Activated naive CD8-positive, alpha-beta T cell treated with anti-CD3 and anti-CD28 coated beads, Interleukin-2, amount 50 U/mL, for 16 hours (primary cell): ENCODE data around the gene ZNF581.

Source experiments
- DNase-seq: peaks from one replicate; pipeline ENCODE4 v3.0.0-alpha.2; 2020; ENCODE audit warnings: low read depth, low spot score

The ZNF581 gene, protein sequence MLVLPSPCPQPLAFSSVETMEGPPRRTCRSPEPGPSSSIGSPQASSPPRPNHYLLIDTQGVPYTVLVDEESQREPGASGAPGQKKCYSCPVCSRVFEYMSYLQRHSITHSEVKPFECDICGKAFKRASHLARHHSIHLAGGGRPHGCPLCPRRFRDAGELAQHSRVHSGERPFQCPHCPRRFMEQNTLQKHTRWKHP

DNA sequence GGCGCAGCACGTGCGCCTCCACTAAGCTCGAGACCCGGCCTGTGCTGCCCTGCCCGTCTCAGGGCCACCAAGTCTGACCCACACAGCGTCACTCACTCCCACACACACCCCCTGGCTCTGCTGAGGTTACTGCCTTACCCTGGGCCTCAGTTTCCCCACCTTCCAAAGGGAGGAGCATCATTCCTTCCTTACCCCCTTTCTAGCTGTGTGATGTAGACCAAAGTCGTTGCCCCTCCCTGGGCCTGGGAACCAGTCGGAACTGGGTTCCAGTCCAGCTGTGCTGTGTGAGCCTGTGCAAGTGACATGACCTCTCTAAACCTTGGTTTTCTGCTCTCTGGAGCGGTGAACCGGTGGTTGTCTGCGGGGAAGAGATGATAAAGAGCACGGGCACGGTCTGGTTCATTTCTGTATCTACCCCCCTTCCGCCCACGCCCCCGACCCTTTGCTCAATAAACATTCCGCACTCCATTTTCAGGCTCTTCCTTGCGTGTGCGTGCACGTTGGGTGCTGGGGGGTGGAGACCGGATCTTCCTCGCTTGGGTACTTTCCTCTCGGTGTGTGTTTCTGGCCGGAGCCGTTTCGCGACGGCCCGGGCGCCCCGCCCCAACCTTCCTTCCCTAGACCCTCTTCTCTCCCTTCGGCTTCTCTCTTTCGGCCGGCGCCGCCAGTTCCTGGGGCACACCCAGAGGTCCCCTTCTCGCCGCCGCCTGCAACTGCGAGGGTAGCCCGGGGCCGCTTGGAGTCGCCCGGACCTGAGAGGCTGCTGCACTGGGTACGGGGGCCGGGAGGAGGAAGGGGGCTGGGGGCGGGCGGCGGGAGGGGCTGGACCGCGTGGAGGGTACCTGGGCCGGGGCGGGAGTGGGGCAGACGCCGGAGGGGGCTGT, at the start of gene ZNF581:
ZNF581 (plus strand) TSS at position 647 of the 884 bp plus-strand sequence. CDS start 923 bp downstream, outside the sequence.
- DNase-seq, result peak; percentile 68

DNA sequence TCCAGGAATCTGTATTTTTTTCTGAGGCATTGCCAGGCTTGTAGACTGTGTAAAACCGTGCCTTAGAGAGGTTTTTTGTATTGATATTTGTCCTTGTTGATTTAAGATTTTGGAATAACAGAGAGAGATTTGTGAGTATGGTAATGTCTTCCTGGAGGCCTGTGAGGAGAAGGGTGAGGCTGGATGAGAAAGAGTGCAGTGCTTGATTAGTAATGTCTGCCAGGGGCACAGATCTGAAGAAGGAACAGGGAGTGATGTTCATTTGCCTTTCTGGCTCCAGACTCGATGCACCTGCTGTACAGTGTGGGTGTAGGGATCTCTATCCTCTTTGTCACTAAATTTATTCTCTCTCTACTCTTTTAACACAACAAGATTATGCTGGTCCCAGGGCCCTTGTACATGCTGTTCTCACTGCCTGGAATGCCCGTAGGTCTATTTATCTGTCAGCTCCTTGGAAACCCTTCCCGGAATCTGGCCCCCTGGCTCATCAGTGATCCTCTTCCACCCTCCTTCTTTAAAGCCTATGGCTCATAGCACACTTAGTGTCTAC, 48.4 kb upstream of the ZNF581 start:
- DNase-seq, result no peak

DNA sequence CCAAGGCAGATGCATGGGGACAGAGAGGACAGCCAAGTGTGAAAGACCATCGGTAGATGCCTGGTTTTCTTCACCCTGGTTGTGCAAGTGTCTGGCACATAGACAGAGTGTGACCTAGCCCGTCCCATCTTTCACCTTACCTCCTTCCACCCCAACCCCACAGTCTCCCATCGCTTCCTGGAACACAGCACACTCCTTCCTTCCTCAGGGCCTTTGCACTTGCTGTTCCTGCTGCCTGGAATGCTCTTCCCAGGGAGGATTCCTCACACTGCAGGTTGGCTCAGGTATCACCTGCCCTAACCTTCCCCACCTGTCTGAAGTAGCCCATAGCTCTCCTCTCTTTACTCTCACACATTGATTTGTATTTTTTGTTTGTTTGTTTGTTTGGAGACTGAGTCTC, 47.1 kb upstream of the ZNF581 start:
- no peak for DNase-seq

DNA sequence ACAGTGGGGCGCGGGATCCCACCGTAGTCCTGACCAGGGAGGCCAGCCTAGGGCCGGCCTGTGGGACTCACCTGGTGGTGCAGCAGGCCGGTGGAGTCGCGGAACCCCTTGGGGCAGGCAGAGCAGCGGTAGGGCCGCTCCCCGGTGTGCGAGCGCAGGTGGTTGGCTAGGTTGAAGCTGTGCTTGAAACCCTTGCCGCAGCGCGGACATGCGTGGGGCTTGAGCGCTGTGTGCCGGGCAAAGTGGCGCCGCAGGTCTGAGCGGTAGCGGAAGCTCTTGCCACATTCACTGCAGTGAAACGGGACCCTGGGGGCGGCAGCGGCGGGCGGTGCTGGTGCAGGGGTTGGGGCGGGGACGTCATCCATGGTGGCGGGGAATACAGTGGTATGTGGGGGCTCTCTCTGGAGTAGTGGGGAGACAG, 45.9 kb upstream of the ZNF581 start:
- DNase-seq, result no peak

DNA sequence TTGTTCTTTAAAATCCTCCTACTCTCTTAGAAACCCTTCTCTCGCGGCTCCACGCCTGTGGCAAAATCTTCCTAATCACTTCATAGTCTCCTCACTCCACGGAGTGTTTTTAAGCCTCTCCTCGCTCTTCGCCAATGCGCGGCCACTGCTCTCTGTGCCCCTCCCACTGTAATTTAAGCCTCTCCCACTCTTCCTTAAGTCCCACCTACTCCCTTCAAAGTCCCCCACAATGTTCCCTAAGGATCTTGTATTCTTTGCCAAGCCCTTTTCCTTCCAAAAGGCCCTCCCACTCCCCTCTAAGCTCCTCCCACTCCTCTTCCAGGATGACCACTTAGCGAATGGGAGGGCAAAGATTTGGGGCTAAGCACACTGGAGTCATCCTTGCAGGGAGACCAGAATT, 45.4 kb upstream of the ZNF581 start:
- no peak for DNase-seq

DNA sequence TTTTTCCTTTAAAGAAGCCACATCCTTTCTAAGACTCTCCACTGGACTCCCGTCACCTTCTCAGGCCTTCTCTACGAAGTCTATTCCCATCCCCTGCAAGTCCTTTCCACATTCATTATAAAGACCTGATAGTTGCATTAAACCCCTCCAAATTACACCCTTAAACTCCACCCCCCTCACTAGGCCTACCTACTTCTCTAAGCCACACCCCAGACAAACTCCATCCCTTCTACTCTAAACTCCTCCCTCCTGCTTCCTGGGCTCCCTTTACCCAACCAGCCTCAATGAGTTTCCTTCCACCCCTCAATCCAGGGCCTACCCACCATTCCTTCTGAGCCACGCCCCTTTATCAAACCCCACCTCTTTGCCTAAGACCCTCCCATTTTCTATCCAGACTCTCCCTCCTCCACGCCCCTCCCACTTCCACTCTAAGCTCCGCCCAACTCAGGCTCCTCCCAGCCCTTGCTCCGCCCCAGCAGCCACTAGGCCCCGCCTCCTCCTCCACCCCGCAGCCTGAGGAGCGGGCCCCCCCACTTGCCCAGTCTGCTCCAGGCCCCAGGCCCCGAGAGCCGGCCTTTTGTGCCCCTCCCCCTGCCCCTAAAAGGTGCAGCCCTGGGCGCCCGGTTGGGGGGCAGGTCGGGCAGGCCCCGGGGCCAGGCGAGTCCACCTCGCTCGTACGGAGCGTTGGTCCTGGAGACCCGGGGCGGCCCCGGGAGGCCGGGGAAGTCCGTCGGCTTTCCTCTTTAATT, 44.6 kb upstream of the ZNF581 start:
- peak; percentile 79 for DNase-seq

DNA sequence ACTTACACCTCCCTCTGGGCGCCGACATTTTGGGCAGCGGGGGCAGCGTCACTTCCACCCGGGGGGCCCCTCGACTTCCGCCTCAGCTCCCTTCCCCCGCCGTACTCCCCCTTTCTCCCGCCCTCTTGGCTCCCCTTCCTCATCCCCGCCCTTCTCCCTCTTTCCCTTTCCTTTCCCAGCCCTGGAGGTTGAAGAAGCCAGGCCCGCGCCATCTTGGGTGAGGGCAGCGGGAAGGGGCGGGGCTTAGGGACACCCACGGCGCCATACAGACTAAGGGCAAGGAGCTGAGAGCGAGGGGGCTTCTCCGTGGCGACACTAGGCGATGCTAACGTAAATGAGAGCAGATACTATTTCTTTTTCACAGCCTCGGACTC, 44.0 kb upstream of the ZNF581 start, which contains the start of gene FIZ1:
FIZ1 (minus strand) TSS at position 50 of the 374 bp plus-strand sequence. CDS start 1,652 bp downstream, outside the sequence.
- DNase-seq, result peak; percentile 92

DNA sequence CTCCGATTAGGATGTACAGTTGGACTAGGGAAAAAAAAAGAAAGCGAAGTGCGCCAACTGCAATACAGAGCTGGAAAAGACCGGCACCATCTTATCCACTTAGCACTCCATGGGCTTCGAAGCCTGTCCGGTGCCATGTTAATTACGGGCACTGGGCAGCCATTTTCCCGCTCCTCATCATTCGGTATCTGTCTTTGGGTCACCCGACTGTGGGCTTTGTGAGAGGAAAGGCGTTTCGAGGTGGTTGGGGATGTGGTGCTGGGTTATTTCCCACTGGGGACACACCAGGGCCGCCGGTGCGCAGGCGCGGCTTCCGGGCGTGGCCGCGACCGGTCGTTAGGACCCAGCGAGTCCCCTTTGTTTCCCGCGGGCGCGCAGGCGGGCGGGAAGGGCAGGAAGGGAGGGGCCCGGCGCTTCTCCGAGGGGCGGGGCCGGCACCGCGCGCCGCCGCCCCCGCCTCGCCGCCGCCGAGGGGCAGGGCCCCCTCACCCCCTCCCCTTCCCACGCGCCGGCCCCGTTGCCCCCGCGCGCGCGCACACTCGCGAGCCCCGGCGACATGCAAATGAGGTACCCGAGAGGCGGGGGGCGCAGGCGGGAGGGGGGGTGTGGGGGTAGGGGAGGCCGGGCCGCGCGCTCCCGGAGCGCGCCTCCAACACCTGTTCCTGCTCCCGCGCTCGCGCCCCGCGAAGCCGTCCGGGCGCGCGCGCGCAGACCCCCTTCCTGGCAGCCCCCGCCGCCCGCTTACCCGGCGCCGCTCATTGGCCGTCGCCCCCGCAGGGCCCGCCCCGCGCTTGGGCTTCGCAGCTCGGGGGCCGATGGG, 43.4 kb upstream of the ZNF581 start, which contains the start of gene ZNF524:
ZNF524 (plus strand) TSS at position 447 of the 820 bp plus-strand sequence. CDS start 1,825 bp downstream, outside the sequence.
- peak; percentile 61 for DNase-seq

DNA sequence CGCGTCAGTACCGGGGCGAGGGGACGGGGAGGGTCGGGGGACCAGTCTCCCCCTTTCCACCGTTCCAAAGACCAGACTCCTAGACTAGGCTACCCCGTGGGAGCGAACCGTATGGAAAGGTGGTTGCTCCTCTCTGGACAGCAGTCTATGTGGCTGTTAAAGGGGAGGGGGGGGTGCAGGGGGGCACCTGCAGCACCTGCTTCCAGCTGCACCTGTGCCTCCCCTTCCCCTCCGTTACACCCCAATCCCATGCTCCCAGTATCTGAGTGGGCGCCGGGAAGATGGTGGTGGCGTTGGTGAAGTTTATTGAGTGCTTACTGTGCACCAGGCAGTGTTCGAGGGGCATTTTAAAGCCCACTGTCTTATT, 42.8 kb upstream of the ZNF581 start:
- DNase-seq, result no peak

DNA sequence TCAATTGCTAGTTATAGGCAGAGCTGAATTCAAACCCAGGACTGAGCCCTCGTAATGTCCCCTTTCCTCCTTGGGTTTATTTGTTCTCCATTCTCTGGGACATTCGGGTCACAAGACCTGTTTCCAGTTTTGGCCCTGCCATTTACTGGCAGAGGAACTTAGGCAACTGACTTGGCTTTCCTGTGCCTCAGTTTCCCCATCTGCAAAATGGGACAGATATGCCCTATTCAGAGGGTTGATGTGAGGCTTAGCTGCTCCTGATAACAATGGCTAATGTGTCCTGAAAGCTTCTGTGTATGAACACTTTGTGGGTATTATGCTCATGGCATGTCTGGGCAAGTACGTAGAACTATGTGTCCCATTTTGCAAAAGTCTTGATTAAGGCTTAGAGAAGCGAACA, 42.4 kb upstream of the ZNF581 start:
- DNase-seq, result no peak

DNA sequence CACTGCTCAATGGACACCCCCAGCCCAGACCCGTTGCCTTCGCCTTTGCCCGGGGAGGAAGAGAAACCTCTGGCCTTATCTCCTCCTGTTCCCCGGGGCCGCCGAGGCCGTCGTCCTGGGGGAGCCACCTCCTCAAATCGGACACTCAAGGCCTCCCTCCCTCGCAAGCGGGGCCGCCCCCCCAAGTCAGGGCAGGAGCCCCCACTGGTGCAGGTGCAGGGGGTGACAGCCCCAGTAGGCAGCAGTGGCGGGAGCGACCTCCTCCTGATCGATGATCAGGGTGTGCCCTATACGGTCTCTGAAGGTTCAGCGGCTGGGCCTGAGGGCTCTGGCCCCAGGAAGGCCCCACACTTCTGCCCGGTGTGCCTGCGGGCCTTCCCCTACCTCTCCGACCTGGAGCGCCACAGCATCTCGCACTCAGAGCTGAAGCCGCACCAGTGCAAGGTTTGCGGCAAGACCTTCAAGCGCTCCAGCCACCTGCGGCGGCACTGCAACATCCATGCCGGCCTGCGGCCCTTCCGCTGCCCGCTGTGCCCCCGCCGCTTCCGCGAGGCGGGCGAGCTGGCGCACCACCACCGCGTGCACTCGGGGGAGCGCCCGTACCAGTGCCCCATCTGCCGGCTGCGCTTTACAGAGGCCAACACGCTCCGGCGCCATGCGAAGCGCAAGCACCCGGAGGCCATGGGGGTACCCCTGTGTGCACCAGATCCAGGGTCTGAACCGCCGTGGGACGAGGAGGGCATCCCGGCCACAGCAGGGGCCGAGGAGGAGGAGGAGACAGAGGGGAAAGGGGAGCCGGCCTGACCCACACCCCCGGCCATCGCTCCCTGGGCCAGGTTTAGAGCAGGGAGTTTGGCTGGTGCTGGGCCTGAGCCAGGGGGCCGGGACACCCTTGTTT, 41.1 kb upstream of the ZNF581 start:
- DNase-seq, result no peak

DNA sequence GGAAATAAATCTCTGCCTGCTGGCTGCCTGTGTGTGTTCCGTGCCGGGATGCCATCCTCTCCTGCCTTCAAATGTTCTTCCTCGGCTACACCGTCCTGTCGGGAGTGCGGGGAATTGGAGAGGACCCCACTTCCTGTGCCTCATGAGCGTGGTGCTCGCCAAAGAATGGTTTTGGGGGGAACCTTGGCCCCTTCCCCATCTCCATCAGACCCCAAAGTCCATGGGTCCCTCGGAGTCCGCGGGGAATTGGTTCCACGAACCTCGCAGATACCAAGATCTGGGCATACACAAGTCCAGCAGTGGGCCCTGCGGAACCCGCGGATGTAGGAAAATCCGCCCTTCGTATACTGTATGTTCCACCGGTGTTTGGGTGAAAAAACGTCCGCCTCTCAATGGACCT, 40.3 kb upstream of the ZNF581 start:
- DNase-seq, result no peak

DNA sequence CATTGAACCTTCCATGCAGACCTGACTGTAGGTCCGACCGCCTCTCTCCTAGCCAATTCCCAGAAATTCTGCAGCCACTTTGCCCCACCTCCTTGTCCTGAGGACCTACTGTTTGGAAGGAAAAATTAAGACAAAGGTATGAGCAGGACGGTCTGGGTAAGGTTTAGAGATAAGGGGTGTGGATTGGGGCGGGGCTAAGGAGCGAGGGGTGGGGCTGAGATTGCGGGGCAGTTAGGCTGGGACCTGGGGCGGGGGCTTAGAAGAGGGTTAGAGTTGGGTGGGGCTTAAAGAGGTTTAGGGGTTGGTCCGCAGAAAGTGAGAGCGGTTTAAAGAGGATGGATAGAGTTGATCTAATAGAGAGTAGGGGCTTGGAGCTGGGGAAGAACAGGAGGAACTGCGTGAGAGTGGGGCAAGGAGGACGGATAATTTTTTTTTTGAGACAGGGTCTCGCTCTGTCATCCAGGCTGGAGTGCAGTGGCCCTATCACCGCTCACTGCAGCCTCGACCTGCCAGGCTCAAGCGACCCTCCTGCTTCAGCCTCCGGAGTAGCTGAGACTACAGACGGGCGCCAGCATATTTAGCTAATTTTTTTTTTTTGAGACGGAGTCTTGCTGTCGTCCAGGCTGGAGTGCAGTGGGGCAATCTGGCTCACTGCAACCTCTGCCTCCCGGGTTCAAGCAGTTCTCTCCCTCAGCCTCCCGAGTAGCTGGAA, 39.7 kb upstream of the ZNF581 start:
- DNase-seq, result no peak

DNA sequence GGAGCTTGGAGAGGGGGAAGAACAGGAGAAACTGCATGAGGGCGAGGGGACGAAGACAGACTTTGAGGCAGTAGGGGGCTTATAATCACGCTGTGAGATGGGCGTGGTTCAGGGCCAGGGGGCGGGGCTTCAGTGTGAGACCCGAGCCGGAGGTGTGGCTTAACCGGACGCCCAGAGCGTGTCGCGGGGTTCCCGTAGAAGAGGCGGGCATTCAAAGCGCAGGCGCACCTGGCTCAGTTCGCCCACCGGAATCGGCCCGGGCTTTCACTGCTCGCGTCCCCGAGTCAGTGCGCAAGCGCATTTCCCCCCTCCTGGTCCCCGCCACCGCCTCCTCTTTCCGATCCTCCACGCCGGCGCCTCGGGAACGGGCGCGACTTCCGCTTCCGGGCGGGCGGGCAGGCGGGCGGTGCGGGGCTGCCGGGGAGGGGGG, 38.2 kb upstream of the ZNF581 start:
- DNase-seq, result peak; percentile 98

DNA sequence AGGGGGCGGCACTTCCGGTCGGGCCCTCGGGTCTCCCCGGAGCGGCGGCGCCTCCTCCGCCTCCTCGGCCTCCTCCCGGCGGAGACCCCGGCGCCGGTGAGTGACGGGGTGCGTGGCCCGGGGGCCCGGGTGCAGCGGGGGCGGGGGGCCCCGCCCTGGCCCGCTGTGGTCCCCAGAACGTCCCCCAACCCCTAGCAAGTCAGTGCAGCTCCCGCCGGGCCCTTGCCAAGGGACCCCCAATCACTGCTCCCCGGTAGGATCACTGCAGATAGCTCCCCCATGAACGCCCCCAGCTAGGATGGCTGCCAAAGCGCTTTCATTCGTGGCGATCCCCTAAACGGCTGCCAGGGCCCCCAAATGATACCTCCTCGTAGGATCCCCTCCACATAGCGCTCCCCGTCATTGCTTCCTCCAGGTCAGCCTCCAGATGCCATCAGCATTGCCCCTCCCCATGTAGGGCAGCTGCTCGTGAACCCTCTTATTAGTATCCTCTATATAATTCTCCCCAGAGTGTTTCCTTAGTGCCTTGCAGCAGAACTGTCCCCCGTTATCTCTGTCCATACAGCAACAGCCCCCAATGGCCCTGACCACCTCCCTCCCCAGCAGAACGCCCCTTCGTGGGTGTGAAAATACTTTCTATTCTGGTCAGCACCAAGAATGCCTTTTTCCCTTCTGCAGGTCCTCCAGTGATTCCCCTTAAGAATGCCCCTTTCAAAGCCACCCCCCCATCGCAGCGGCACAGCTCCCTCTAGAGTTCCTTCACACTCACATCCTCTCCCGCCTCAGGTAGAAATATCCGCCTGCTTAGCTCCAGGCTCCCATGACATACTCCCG, 37.6 kb upstream of the ZNF581 start, which contains the start of gene ZNF865:
ZNF865 (plus strand) TSS at position 11 of the 834 bp plus-strand sequence. CDS start 7,972 bp downstream, outside the sequence.
- DNase-seq, result no peak

DNA sequence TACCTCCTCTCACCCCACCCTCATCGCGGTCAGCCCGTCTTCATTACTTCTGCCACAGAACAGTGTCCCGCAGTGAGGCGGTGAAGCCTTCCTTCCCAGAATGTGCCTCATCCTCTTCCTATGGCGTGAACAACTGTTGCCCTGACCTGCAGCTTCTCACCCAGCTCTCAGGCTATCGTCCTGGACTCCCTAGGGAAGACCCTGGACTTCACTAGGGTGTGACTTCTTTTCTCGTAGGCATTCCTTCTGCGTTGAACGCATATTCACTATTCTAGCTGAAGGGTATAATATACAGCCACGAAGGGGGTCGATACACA, 37.0 kb upstream of the ZNF581 start:
- no peak for DNase-seq

DNA sequence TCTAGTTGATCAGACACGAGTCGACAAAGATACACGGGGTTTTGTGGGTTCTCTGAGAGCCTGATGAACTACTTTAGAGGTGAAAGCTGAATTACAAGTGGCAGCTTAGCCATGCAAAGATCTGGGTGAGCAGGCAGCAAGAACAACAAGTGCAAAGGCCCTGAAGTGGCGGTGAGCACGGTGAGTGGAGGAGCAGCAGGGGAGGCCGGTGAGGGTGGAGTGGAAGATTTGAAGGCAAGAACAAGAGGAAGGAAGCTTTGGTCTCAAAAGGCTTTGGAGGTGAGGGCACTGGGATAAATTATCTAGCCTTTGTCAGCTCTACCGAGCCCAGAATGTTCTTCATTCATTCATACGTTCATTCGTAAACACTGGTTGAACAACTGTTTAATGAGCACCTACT, 36.6 kb upstream of the ZNF581 start:
- DNase-seq, result no peak

DNA sequence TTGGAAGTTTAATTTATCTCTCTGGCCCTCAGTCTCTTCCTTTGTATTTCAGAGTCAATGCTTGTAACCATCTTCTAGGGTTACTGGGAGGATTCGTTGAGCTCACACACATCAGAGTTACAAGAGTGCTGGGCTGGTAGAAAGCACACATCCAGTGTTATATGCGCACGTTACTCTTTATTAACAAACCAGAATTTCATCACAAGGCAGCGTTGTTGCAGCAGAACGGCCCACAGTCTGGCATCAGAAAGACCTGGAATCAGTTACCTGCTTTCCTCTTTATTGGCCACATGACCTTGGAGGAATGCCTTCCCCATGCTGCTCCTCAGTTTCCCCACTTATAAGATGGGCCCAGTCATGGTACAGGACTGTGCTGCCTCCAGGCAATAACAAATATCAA, 34.1 kb upstream of the ZNF581 start:
- DNase-seq, result no peak
